SK-N-MC (cell line): ENCODE measurements around the gene GP1BB.
"Not testable (repeated sequence)": the region's sequence is repeated elsewhere in the genome, so short reads cannot be mapped to it uniquely, and the experiment has no call there.

Source experiments
- DNase-seq: peaks from one replicate; pipeline ENCODE4 v3.0.0-alpha.2; 2011; ENCODE audit warnings: low read depth, low spot score
- H3K27ac ChIP-seq: fragments of 200-600 bp; sonication (generic); 2 replicates; pipeline ENCODE4 v1.5.1; 2016; ENCODE audit warnings: mixed run types
- H3K36me3 ChIP-seq: fragments of 200-600 bp; sonication (generic); 2 replicates; pipeline ENCODE4 v1.6.1; 2017; ENCODE audit warnings: antibody characterized with exemption, low read length, mixed read lengths; ENCODE audit not compliant: insufficient read depth
- H3K4me3 ChIP-seq: fragments of 200-600 bp; sonication (generic); 2 replicates; pipeline ENCODE4 v1.5.1; 2016
- H3K9ac ChIP-seq: fragments of 200-600 bp; sonication (generic); 2 replicates; pipeline ENCODE4 v1.8.0; 2017; ENCODE audit warnings: mixed run types, mixed read lengths; ENCODE audit not compliant: insufficient read length
- H3K9me3 ChIP-seq: fragments of 200-600 bp; sonication (generic); 2 replicates; pipeline ENCODE4 v1.6.1; 2017; ENCODE audit warnings: low read depth, mild to moderate bottlenecking, antibody characterized with exemption, low read length, moderate library complexity, mixed read lengths
- EZH2 ChIP-seq: fragments of 200-600 bp; sonication (generic); IDR thresholded peaks from one replicate; pipeline ENCODE4 v1.6.1; 2017; ENCODE audit warnings: antibody characterized with exemption
- FOXP2 ChIP-seq: optimal IDR thresholded peaks from 2 replicates; pipeline ENCODE3; 2011; ENCODE audit warnings: mild to moderate bottlenecking, moderate library complexity; ENCODE audit not compliant: insufficient read depth; ENCODE audit errors: extremely low read length, control extremely low read depth
- POLR2AphosphoS5 ChIP-seq: IDR thresholded peaks from 2 replicates; pipeline ENCODE4 v1.6.1; 2012; ENCODE audit warnings: mild to moderate bottlenecking, low read depth, low read length, borderline replicate concordance

Gene GP1BB

GRCh38 chr22:19691721-19692341, 31.5 kb upstream of the GP1BB start:
- Histone ChIP-seq H3K9ac (no peak overlapping the region), H3K9me3 (no peaks in the 10 kb centered on the region), H3K27ac (no peak overlapping the region)

GRCh38 chr22:19693581-19693980, 29.8 kb upstream of the GP1BB start:
- H3K9ac ChIP-seq, result no peak overlapping the region
- H3K27ac ChIP-seq, result no peak overlapping the region
- no peak overlapping the region for H3K4me3 ChIP-seq
- no peak for DNase-seq
- no peaks in the 10 kb centered on the region for H3K36me3 ChIP-seq
- H3K9me3 ChIP-seq, result no peaks in the 10 kb centered on the region
- TF ChIP-seq FOXP2 (no peak), POLR2AphosphoS5 (no peak), EZH2 (no peak)

More at GRCh38 chr22:19691721-19692341, 31.5 kb upstream of the GP1BB start:
- no peak overlapping the region for H3K4me3 ChIP-seq
- TF ChIP-seq EZH2, result no peak
- no peak for DNase-seq
- no peaks in the 10 kb centered on the region for H3K36me3 ChIP-seq

- H3K9me3 ChIP-seq, result no peaks in the 10 kb centered on the region
- H3K27ac ChIP-seq, result no peak overlapping the region
- H3K9ac ChIP-seq, result no peak overlapping the region
- no peak for TF ChIP-seq POLR2AphosphoS5
- no peak for TF ChIP-seq EZH2
- TF ChIP-seq FOXP2, result no peak
- H3K4me3 ChIP-seq, result no peak overlapping the region
- DNase-seq, result no peak
- no peaks in the 10 kb centered on the region for H3K36me3 ChIP-seq
These were observed 29.2 kb upstream of the GP1BB start for GRCh38 chr22:19693981-19694670.

GRCh38 chr22:19694696-19695095, 28.6 kb upstream of the GP1BB start:
- Histone ChIP-seq H3K36me3 (no peaks in the 10 kb centered on the region), H3K9me3 (no peaks in the 10 kb centered on the region), H3K27ac (no peak overlapping the region), H3K4me3 (no peak overlapping the region), H3K9ac (no peak overlapping the region)
- DNase-seq, result no peak
- no peak for TF ChIP-seq POLR2AphosphoS5
- no peak for TF ChIP-seq EZH2
- no peak for TF ChIP-seq FOXP2

- H3K9ac ChIP-seq, result no peak overlapping the region
- no peaks in the 10 kb centered on the region for H3K9me3 ChIP-seq
- no peak overlapping the region for H3K4me3 ChIP-seq
- no peaks in the 10 kb centered on the region for H3K36me3 ChIP-seq
- no peak for DNase-seq
- H3K27ac ChIP-seq, result no peak overlapping the region
- no peak for TF ChIP-seq FOXP2
- TF ChIP-seq EZH2, result no peak
- no peak for TF ChIP-seq POLR2AphosphoS5
These were observed 26.6 kb upstream of the GP1BB start for GRCh38 chr22:19696504-19697276.

- DNase-seq, H3K36me3 ChIP-seq, H3K4me3 ChIP-seq, H3K9me3 ChIP-seq, H3K27ac ChIP-seq, H3K9ac ChIP-seq: not testable (repeated sequence)
These were observed 25.5 kb upstream of the GP1BB start for GRCh38 chr22:19697871-19698270.

GRCh38 chr22:19700790-19701419, 22.4 kb upstream of the GP1BB start:
- Histone ChIP-seq H3K4me3 (no peak overlapping the region), H3K9ac (no peak overlapping the region), H3K36me3 (no peaks in the 10 kb centered on the region), H3K27ac (no peak overlapping the region), H3K9me3 (no peaks in the 10 kb centered on the region)
- no peak for DNase-seq
- no peak for TF ChIP-seq EZH2
- no peak for TF ChIP-seq POLR2AphosphoS5
- no peak for TF ChIP-seq FOXP2

GRCh38 chr22:19701420-19702145, 21.8 kb upstream of the GP1BB start:
- Histone ChIP-seq H3K36me3 (no peaks in the 10 kb centered on the region), H3K4me3 (no peak overlapping the region), H3K9me3 (no peaks in the 10 kb centered on the region), H3K27ac (no peak overlapping the region), H3K9ac (no peak overlapping the region)
- DNase-seq, result no peak
- TF ChIP-seq FOXP2, result no peak
- TF ChIP-seq POLR2AphosphoS5, result no peak
- TF ChIP-seq EZH2, result no peak
